CD4-positive, alpha-beta T cell treated with Interleukin-4 for 1 hour (primary cell): ENCODE measurements around the gene MNX1.

ENCODE experiments used
- DNase-seq, 2 donors: peaks; one replicate each; pipeline ENCODE4 v3.0.0-alpha.2; 2020 to 2022

MNX1 gene

GRCh38 chr7:157001920-157002818, 8.3 kb downstream of the MNX1 start:
- DNase-seq, result no peak

GRCh38 chr7:157000741-157001653, 9.5 kb downstream of the MNX1 start:
- DNase-seq, result no peak

GRCh38 chr7:156999958-157000726, 10.3 kb downstream of the MNX1 start:
- no peak for DNase-seq

- no peak for DNase-seq
Observed at GRCh38 chr7:156998988-156999957, 11.2 kb downstream of the MNX1 start.

GRCh38 chr7:156994417-156994816, 16.0 kb downstream of the MNX1 start:
- DNase-seq, result no peak

GRCh38 chr7:156993925-156994235, 16.6 kb downstream of the MNX1 start:
- no peak for DNase-seq

GRCh38 chr7:156993021-156993924, 17.2 kb downstream of the MNX1 start:
- DNase-seq, result no peak

- no peak for DNase-seq
Observed at GRCh38 chr7:156989766-156990535, 20.5 kb downstream of the MNX1 start.

GRCh38 chr7:156988343-156989185, 21.9 kb downstream of the MNX1 start:
- no peak for DNase-seq

GRCh38 chr7:156986378-156986777, 24.1 kb downstream of the MNX1 start:
- DNase-seq, result no peak

- DNase-seq, result no peak
Observed at GRCh38 chr7:156985101-156985992, 25.1 kb downstream of the MNX1 start.

- DNase-seq, result no peak
Observed at GRCh38 chr7:156984174-156984891, 26.1 kb downstream of the MNX1 start.

GRCh38 chr7:156979711-156980110, 30.8 kb downstream of the MNX1 start:
- no peak for DNase-seq

GRCh38 chr7:156979007-156979606, 31.4 kb downstream of the MNX1 start:
- DNase-seq, result no peak

- no peak for DNase-seq
Observed at GRCh38 chr7:156975620-156976019, 34.8 kb downstream of the MNX1 start.

GRCh38 chr7:156969972-156970420, 40.5 kb downstream of the MNX1 start:
- DNase-seq, result peak in 1 of 2 donors; percentile 20

- DNase-seq, result no peak
Observed at GRCh38 chr7:156968183-156968582, 42.3 kb downstream of the MNX1 start.
